GM12891 (cell line): ENCODE measurements around the gene SORCS2.

Source experiments
- DNase-seq: peaks from one replicate; pipeline ENCODE4 v3.0.0; 2011; ENCODE audit warnings: low spot score; ENCODE audit not compliant: insufficient read length
- FAIRE-seq: peaks from 2 replicates; lab custom pipeline; 2011; peaks lifted over from hg19 to GRCh38; lab: Jason Lieb, UNC
- PAX5 ChIP-seq: IDR thresholded peaks from 2 replicates; pipeline ENCODE4 v1.6.1; 2011; ENCODE audit warnings: low read length, moderate library complexity, mild to moderate bottlenecking; ENCODE audit not compliant: insufficient read depth, severe bottlenecking
- POLR2A ChIP-seq: IDR thresholded peaks from 2 replicates; pipeline ENCODE4 v1.6.1; 2011; ENCODE audit warnings: low read depth, low read length, control low read depth
- POLR2AphosphoS5 ChIP-seq: IDR thresholded peaks from 2 replicates; pipeline ENCODE4 v1.6.1; 2011; ENCODE audit warnings: low read depth, low read length, control low read depth
- POU2F2 ChIP-seq: IDR thresholded peaks from 2 replicates; pipeline ENCODE4 v1.6.1; 2011; ENCODE audit warnings: low read depth, mild to moderate bottlenecking, control low read depth, low read length, moderate library complexity
- SPI1 ChIP-seq: IDR thresholded peaks from 2 replicates; pipeline ENCODE4 v1.6.1; 2011; ENCODE audit warnings: low read depth, low read length, control low read depth
- TAF1 ChIP-seq: IDR thresholded peaks from 2 replicates; pipeline ENCODE4 v1.6.1; 2011; ENCODE audit warnings: low read depth, low read length, control low read depth

Gene SORCS2

GRCh38 chr4:7365462-7366179 lies 173.3 kb downstream of the SORCS2 start:
- no peak for DNase-seq
- no peak for FAIRE-seq
- no peak for TF ChIP-seq TAF1
- TF ChIP-seq POU2F2: no peak
- TF ChIP-seq PAX5: no peak
- TF ChIP-seq SPI1: no peak
- no peak for TF ChIP-seq POLR2AphosphoS5
- no peak for TF ChIP-seq POLR2A

GRCh38 chr4:7366180-7366945 lies 174.0 kb downstream of the SORCS2 start:
- DNase-seq (no peak), FAIRE-seq (no peak)
- TF ChIP-seq SPI1 (no peak), POU2F2 (no peak), POLR2AphosphoS5 (no peak), POLR2A (no peak), TAF1 (no peak), PAX5 (no peak)

- TF ChIP-seq POLR2AphosphoS5: no peak
- no peak for DNase-seq
- no peak for FAIRE-seq
Measured at GRCh38 chr4:7366954-7367353, 174.6 kb downstream of the SORCS2 start.

- TF ChIP-seq TAF1 (no peak), POLR2AphosphoS5 (no peak), POU2F2 (no peak), POLR2A (no peak), SPI1 (no peak), PAX5 (no peak)
- no peak for DNase-seq
- no peak for FAIRE-seq
Measured at GRCh38 chr4:7367406-7367805, 175.1 kb downstream of the SORCS2 start.

- no peak for FAIRE-seq
- no peak for DNase-seq
- TF ChIP-seq POU2F2: no peak
- no peak for TF ChIP-seq POLR2AphosphoS5
- TF ChIP-seq PAX5: no peak
- no peak for TF ChIP-seq TAF1
- no peak for TF ChIP-seq POLR2A
- TF ChIP-seq SPI1: no peak
Measured at GRCh38 chr4:7367864-7368277, 175.5 kb downstream of the SORCS2 start.

GRCh38 chr4:7368296-7368695 lies 176.0 kb downstream of the SORCS2 start:
- FAIRE-seq (no peak), DNase-seq (no peak)
- TF ChIP-seq SPI1 (no peak), TAF1 (no peak), POLR2AphosphoS5 (no peak), PAX5 (no peak)

- FAIRE-seq (no peak), DNase-seq (no peak)
- TF ChIP-seq SPI1: no peak
- no peak for TF ChIP-seq PAX5
- TF ChIP-seq POLR2A: no peak
- TF ChIP-seq TAF1: no peak
- TF ChIP-seq POU2F2: no peak
Measured at GRCh38 chr4:7369511-7369910, 177.2 kb downstream of the SORCS2 start.

- DNase-seq: no peak
Measured at GRCh38 chr4:7370038-7370437, 177.7 kb downstream of the SORCS2 start.

GRCh38 chr4:7371210-7371941 lies 179.0 kb downstream of the SORCS2 start:
- TF ChIP-seq SPI1 (no peak), POLR2AphosphoS5 (no peak), PAX5 (no peak), POLR2A (no peak), TAF1 (no peak), POU2F2 (no peak)
- FAIRE-seq: no peak
- no peak for DNase-seq

More at GRCh38 chr4:7370038-7370437, 177.7 kb downstream of the SORCS2 start:
- no peak for TF ChIP-seq PAX5
- TF ChIP-seq TAF1: no peak
- TF ChIP-seq POLR2A: no peak
- FAIRE-seq: no peak
